Esophagus muscularis mucosa (tissue), 4 donors: ENCODE data around the gene ZCCHC13. TPM values are rescaled to one million over a fixed set of nuclear protein-coding genes. Genes with fewer than 3 reads are reported as not detected.
A peak's percentile ranks its signal among the peaks of the same experiment; 100 is the strongest.
"Not testable (repeated sequence)": the region's sequence is repeated elsewhere in the genome, so short reads cannot be mapped to it uniquely, and the experiment has no call there.

Experiments
- DNase-seq: peaks from one replicate; pipeline ENCODE4 v3.0.0-alpha.2; 2017; ENCODE audit errors: extremely low spot score
- H3K27ac ChIP-seq, 4 donors: fragments of 200-600 bp; sonication (generic); replicated peaks in 1 of 4; 1 replicate in 3 of 4; 2 replicates in 1 of 4; pipeline ENCODE4 v1.5.1; 2016 to 2019; ENCODE audit warnings: mild to moderate bottlenecking in 1 of 4
- H3K27me3 ChIP-seq, 4 donors: fragments of 200-600 bp; sonication (generic); one replicate each; pipeline versions ENCODE4 v1.5.1 to v1.6.0; 2016 to 2019
- H3K36me3 ChIP-seq, 4 donors: fragments of 200-600 bp; sonication (generic); one replicate each; pipeline ENCODE4 v1.5.1; 2016 to 2019
- H3K4me1 ChIP-seq, 4 donors: fragments of 200-600 bp; sonication (generic); one replicate each; pipeline ENCODE4 v1.5.1; 2016 to 2019
- H3K4me3 ChIP-seq, 4 donors: fragments of 200-600 bp; sonication (generic); 1 replicate in 2 of 4; 2 replicates in 2 of 4; pipeline ENCODE4 v1.5.1; 2016 to 2019; ENCODE audit warnings: mild to moderate bottlenecking in 4 of 4, moderate library complexity in 1 of 4
- H3K9me3 ChIP-seq, 4 donors: fragments of 200-600 bp; sonication (generic); 1 replicate in 3 of 4; 2 replicates in 1 of 4; pipeline ENCODE4 v1.5.1; 2016 to 2019
- EP300 ChIP-seq: sonication (generic); formaldehyde crosslinking; IDR thresholded peaks from one replicate; pipeline ENCODE4 v1.6.1; 2017; ENCODE audit warnings: antibody characterized with exemption
- POLR2A ChIP-seq: fragments of 450-650 bp; IDR thresholded peaks from one replicate; pipeline ENCODE4 v1.6.1; 2017; ENCODE audit warnings: antibody characterized with exemption, moderate library complexity, mild to moderate bottlenecking, low read depth
- POLR2AphosphoS5 ChIP-seq, 2 donors: sonication (generic); formaldehyde crosslinking; IDR thresholded peaks; one replicate each; pipeline ENCODE4 v1.6.1; 2017; ENCODE audit warnings: antibody characterized with exemption in 2 of 2
- WGBS: methylation state at CpG from one replicate; pipeline ENCODE4 v1.1.5; 2018; 5-methylcytosine and 5-hydroxymethylcytosine counted together
- intact Hi-C: fragments of 100-400 bp; cut with DNase I; formaldehyde crosslinking; loops from one replicate; pipeline ENCODE4 v1.15.1; 2023
- total RNA-seq, 4 donors: library from RNA; depleted of rRNA; stranded (reverse); fragments of >200 nt; gene quantifications; one replicate each; pipeline versions ENCODE4 v1.1.0 to v1.2.1, GENCODE V29; 2016
- TF ChIP-seq, protein P1 (sequence below), 3 experiments: fragments of 200-600 bp in 2 of 3; fragments of 450-650 bp in 1 of 3; sonication (generic) in 2 of 3; IDR thresholded peaks; one replicate each; pipeline ENCODE4 v1.5.1; 2017 to 2019; ENCODE audit warnings: antibody characterized with exemption in 3 of 3, mild to moderate bottlenecking in 2 of 3, moderate library complexity in 1 of 3

Gene ZCCHC13
- total RNA-seq, 4 donors from 2014 or later = not detected

DNA sequence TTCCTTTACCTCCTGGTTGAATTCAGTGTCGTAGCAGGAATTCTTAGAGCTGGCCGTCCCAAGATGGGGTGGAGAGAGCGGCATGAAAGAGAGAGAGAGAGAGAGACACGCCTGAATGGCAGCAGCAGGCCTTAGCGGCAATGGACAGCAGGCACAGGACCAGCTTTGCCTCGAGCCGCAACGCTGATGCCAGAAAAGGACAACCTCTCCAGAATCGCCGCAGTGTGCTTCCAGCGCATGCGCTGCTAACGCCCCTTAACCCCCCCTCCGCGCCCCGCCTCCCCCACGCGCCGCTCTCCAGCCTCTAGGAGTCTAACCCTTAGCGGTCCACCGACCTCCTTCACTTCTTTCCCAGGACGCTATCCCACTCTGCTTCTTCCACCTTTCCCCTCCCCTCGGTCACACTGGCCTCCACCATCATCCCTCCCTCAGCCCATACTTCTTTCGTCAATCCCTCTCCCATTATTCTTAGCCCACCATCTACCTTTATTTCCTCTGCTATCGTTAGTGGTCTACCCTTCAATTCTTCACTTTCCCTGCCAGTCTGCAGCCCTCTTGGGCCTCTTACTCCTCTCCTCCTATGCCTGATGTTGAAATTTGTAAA, 10.5 kb upstream of the ZCCHC13 start:
- peak; percentile 92 for DNase-seq
- peak overlapping the region; percentile 59 to 74 (median 62) for H3K4me3 ChIP-seq
- intact Hi-C loops = no loop called here
- no peaks in the 10 kb centered on the region for H3K36me3 ChIP-seq
- H3K27me3 ChIP-seq = no peaks in the 10 kb centered on the region
- TF ChIP-seq POLR2A (no peak), POLR2AphosphoS5 (IDR thresholded peaks at IDR 0.05) (peak; percentile 81 to 89)
- WGBS = 27% methylated on average over 25 of the region's 25 CpGs
- peak overlapping the region; percentile 84 to 90 (median 88) for H3K27ac ChIP-seq
- peaks cover 2 to 12% (median 7%) of the 10 kb centered on the region in 4 donors for H3K4me1 ChIP-seq
- H3K9me3 ChIP-seq = no peaks in the 10 kb centered on the region

DNA sequence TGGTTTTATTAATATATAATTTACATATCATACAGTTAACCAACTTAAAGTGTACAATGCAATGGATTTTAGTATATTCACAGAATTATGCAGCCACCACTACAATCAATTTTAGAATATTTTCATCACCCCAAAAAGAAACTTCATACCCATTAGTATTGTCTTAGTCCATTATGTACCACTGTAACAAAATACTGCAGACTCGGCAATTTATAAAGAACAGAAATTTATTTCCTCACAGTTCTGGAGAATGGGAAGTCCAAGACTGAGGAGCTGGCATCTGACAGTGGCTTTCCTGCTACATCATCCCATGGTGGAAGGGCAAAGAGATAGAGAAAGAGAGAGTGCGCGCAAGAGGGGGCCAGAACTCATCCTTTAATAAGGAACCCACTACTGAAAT, 8.9 kb upstream of the ZCCHC13 start:
- Histone ChIP-seq H3K36me3 (no peaks in the 10 kb centered on the region), H3K4me3 (no peak overlapping the region), H3K9me3 (no peaks in the 10 kb centered on the region), H3K27me3 (no peaks in the 10 kb centered on the region), H3K4me1 (peaks cover 0 to 3% (median 0%) of the 10 kb centered on the region in 4 donors), H3K27ac (no peak overlapping the region)
- intact Hi-C loops = no loop called here
- WGBS = 93% methylated on average over 3 of the region's 3 CpGs
- DNase-seq = no peak
- TF ChIP-seq POLR2A (no peak), POLR2AphosphoS5 (IDR thresholded peaks at IDR 0.05) (no peak), EP300 (no peak)
- TF ChIP-seq, protein P1, sequence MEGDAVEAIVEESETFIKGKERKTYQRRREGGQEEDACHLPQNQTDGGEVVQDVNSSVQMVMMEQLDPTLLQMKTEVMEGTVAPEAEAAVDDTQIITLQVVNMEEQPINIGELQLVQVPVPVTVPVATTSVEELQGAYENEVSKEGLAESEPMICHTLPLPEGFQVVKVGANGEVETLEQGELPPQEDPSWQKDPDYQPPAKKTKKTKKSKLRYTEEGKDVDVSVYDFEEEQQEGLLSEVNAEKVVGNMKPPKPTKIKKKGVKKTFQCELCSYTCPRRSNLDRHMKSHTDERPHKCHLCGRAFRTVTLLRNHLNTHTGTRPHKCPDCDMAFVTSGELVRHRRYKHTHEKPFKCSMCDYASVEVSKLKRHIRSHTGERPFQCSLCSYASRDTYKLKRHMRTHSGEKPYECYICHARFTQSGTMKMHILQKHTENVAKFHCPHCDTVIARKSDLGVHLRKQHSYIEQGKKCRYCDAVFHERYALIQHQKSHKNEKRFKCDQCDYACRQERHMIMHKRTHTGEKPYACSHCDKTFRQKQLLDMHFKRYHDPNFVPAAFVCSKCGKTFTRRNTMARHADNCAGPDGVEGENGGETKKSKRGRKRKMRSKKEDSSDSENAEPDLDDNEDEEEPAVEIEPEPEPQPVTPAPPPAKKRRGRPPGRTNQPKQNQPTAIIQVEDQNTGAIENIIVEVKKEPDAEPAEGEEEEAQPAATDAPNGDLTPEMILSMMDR (IDR thresholded peaks at IDR 0.05) = no peak

DNA sequence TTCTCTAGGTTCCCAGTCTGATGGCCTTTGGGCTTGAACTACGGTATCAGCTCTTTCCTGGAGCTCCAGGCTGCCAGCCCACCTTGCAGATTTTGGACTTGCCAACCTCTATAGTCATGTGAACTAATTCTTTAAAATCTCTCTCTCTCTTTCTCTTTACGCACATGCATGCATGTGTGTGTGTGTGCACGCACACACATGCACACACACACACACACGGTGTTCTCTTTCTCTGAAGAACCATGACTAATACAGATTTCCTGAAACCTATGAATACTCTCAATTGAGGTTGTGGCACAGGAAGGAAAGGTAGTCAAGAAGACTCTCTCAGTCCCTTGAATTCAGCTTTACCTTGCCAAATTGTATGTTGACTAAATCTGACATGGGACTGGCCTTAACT, 6.2 kb upstream of the ZCCHC13 start:
- no peaks in the 10 kb centered on the region for H3K36me3 ChIP-seq
- no peak overlapping the region for H3K27ac ChIP-seq
- no peaks in the 10 kb centered on the region for H3K27me3 ChIP-seq
- no peak for DNase-seq
- TF ChIP-seq EP300 = no peak
- WGBS = 85% methylated on average over 4 of the region's 4 CpGs
- no peak overlapping the region for H3K4me3 ChIP-seq
- no peaks in the 10 kb centered on the region for H3K9me3 ChIP-seq
- intact Hi-C loops = no loop called here
- peaks cover 0 to 3% (median 0%) of the 10 kb centered on the region in 4 donors for H3K4me1 ChIP-seq

DNA sequence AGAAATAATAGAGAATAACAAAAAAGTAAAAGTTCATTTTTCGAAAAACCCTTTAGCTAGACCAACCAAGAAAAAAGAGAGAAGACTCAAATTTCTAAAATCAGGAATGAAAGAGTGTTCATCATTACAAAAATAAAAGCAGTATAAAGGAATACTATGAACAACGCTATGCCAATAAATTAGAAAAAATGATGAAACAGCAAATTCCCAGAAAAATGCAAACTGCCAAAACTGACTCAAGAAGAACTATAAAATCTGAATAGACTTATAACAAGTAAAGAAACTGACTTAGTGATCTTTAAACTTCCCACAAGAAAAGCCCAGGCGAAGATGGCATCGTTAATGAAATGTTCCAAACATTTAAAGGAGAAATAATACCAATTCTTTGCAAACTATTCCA, 3.1 kb upstream of the ZCCHC13 start:
- intact Hi-C loops = no loop called here
- Histone ChIP-seq H3K4me3 (no peak overlapping the region), H3K9me3 (no peaks in the 10 kb centered on the region), H3K36me3 (no peaks in the 10 kb centered on the region), H3K4me1 (no peaks in the 10 kb centered on the region), H3K27me3 (no peaks in the 10 kb centered on the region), H3K27ac (no peak overlapping the region)
- WGBS = 68% methylated on average over 4 of the region's 4 CpGs
- no peak for DNase-seq
- TF ChIP-seq, protein P1 (IDR thresholded peaks at IDR 0.05) = no peak
- TF ChIP-seq POLR2A (no peak), EP300 (no peak), POLR2AphosphoS5 (IDR thresholded peaks at IDR 0.05) (no peak)

DNA sequence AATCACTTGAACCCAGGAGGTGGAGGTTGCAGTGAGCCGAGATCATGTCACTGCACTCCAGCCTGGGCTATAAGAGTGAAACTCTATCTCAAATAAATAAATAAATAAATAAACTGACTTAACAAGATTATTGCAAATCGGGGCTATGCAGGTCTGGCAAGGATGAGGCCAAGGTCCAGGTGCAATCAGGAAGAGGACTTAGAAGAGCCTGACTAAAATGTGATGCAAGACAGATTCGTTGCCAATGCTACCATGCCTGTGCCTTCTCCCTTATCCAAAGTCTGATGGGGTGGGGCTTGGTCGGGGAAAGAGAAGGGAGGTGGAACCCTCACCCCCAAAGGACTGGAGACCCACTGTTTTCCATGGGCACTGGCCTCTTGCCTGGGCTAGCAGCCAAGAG, 14.7 kb downstream of the ZCCHC13 start:
- WGBS = 66% methylated on average over 4 of the region's 4 CpGs
- Histone ChIP-seq H3K4me1 (no peaks in the 10 kb centered on the region), H3K27ac (no peak overlapping the region), H3K9me3 (no peaks in the 10 kb centered on the region), H3K4me3 (no peak overlapping the region), H3K27me3 (no peaks in the 10 kb centered on the region), H3K36me3 (no peaks in the 10 kb centered on the region)
- intact Hi-C loops = no loop called here
- TF ChIP-seq EP300 = no peak
- TF ChIP-seq POLR2AphosphoS5 (IDR thresholded peaks at IDR 0.05) = no peak
- TF ChIP-seq POLR2A = no peak
- no peak for DNase-seq

DNA sequence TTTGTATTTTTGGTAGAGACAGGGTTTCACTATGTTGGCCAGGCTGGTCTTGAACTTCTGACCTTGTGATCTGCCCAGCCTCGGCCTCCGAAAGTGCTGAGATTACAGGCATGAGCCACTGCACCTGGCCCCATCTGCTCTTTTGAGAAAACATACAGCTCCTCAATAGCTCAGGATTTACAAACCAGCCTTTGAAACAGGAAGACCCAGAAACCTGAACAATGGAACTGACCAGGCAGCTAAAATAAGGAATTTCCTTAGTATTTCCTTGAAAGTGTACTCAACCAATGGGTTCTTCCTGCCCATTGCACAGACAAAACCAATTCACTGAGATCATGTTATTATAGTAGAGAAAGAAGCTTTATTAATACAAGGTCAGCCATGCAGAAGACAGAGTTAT, 15.3 kb downstream of the ZCCHC13 start:
- DNase-seq, H3K4me1 ChIP-seq, H3K36me3 ChIP-seq, intact Hi-C loops, H3K27me3 ChIP-seq, H3K9me3 ChIP-seq, H3K4me3 ChIP-seq, H3K27ac ChIP-seq: not testable (repeated sequence)
- WGBS = 88% methylated on average over 2 of the region's 2 CpGs

DNA sequence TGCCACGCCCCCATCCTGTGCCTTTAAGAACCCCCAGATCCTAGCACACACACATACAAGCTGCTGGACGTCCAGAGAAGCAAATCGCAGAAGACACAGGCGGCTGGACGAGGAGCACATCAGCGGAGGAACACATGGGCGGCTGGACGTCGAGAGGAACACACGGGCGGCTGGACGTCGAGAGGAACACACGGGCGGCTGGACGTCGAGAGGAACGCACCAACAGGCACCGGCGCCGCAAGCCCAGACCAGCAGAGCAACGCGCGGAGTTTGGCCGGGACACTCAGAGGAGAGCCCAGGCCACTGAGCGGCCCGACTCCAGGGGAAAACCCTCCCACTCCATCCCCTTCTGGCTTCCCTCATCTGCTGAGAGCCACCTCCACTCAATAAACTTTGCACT, 17.2 kb downstream of the ZCCHC13 start:
- Histone ChIP-seq H3K36me3 (no peaks in the 10 kb centered on the region), H3K4me3 (no peak overlapping the region), H3K4me1 (no peaks in the 10 kb centered on the region), H3K27me3 (no peaks in the 10 kb centered on the region), H3K27ac (no peak overlapping the region), H3K9me3 (no peaks in the 10 kb centered on the region)
- no peak for DNase-seq
- TF ChIP-seq EP300 = no peak
- TF ChIP-seq, protein P1 (IDR thresholded peaks at IDR 0.05) = no peak
- TF ChIP-seq POLR2AphosphoS5 (IDR thresholded peaks at IDR 0.05) = no peak
- no peak for TF ChIP-seq POLR2A
- WGBS = 86% methylated on average over 27 of the region's 27 CpGs
- intact Hi-C loops = no loop called here
